Measurements from ENCODE around the gene KASH5.
A peak's percentile ranks its signal among the peaks of the same experiment; 100 is the strongest.

KASH5 gene

DNA sequence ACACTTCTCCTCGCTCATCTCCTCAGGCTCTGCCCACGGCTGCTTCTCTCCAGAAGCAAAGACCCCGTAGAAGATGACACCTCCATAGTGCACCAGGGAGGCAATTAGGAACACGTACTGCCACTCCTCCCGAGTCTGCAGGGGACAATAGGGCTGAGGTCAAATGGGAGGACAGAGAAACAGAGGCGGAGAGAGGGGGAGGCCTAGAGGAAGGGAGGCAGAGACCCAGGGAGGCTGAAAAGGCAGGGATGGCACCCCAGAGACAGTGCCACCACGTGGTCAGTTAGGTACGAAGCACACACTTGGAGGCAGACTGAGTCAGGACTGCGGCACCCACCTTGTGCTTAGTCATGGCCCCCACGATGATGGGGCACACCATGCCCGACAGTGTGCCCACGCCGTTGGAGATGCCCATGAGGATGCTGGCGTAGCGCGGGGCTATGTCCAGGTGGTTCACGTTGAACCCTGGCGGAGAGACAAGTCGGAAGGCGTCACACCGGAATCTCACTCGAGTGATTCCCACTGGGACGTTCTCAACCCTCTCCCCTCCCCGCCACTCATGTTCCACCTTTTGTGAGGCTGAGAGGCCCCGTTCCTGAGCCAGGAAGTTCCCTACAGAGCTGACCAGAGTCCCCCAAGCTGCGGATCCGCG, 42.8 kb downstream of the KASH5 start:
- H3K27ac ChIP-seq (ENCODE audit: low read length): no peak overlapping the region
- H3F3A ChIP-seq (ENCODE audit: insufficient read depth, low read length): no peaks in the 10 kb centered on the region
- no peaks in the 10 kb centered on the region for H3K4me1 ChIP-seq (ENCODE audit: low read length)
- no peak for DNase-seq
- peaks cover 98% of the 10 kb centered on the region for H3K27me3 ChIP-seq (replicated peaks; ENCODE audit: insufficient read depth, low read length)
- no peaks in the 10 kb centered on the region for H3K9me3 ChIP-seq (replicated peaks; ENCODE audit: insufficient read depth, low read length)
- H3K4me2 ChIP-seq (ENCODE audit: low read depth, low read length): no peak overlapping the region
- H3K4me3 ChIP-seq (ENCODE audit: low read length): no peak overlapping the region
- no peaks in the 10 kb centered on the region for H3K36me3 ChIP-seq (replicated peaks; ENCODE audit: insufficient read depth, low read length)
- H4K20me1 ChIP-seq (ENCODE audit: insufficient read depth, low read length): no peaks in the 10 kb centered on the region
- no peak overlapping the region for H2AFZ ChIP-seq (ENCODE audit: low read length)
- H3K9ac ChIP-seq (ENCODE audit: low read length): no peak overlapping the region
- no peak for TF ChIP-seq EZH2phosphoT487 (IDR thresholded peaks at IDR 0.05; ENCODE audit: low read length)
- TF ChIP-seq EZH2 (optimal IDR thresholded peaks at IDR 0.05; ENCODE audit: low read depth, low read length): no peak
- TF ChIP-seq, protein P1, sequence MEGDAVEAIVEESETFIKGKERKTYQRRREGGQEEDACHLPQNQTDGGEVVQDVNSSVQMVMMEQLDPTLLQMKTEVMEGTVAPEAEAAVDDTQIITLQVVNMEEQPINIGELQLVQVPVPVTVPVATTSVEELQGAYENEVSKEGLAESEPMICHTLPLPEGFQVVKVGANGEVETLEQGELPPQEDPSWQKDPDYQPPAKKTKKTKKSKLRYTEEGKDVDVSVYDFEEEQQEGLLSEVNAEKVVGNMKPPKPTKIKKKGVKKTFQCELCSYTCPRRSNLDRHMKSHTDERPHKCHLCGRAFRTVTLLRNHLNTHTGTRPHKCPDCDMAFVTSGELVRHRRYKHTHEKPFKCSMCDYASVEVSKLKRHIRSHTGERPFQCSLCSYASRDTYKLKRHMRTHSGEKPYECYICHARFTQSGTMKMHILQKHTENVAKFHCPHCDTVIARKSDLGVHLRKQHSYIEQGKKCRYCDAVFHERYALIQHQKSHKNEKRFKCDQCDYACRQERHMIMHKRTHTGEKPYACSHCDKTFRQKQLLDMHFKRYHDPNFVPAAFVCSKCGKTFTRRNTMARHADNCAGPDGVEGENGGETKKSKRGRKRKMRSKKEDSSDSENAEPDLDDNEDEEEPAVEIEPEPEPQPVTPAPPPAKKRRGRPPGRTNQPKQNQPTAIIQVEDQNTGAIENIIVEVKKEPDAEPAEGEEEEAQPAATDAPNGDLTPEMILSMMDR (IDR thresholded peaks at IDR 0.05; ENCODE audit: low read length): peak; percentile 34
- no peaks in the 10 kb centered on the region for H3K9me2 ChIP-seq (replicated peaks; ENCODE audit: insufficient read depth, low read length)
- H3K79me2 ChIP-seq (ENCODE audit: low read length): no peaks in the 10 kb centered on the region

DNA sequence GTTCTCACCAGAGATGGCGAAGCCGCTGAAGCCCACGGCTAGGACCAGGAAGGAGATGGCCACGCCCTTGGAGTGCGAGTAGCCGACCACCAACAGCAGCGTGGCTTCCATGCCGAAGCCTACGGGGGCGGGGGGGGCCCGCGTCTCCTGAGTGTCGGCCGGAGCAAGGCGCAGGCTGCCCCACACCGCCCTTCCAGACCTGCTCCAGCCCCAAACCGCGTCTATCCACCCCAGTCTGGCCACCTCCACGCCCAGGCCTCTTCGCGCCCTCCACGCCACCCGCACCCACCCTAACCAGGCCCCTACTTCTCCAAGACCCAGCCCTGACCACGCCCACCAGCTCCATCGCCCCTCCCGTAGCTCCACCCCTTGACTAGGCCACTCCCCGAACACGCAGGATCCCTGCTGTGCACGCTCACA, 43.3 kb downstream of the KASH5 start:
- TF ChIP-seq EZH2phosphoT487 (IDR thresholded peaks at IDR 0.05; ENCODE audit: low read length) (no peak), EZH2 (optimal IDR thresholded peaks at IDR 0.05; ENCODE audit: low read depth, low read length) (no peak)
- TF ChIP-seq, protein P1 (IDR thresholded peaks at IDR 0.05; ENCODE audit: low read length): no peak
- no peaks in the 10 kb centered on the region for H3K79me2 ChIP-seq (ENCODE audit: low read length)
- no peaks in the 10 kb centered on the region for H3K4me1 ChIP-seq (ENCODE audit: low read length)
- peaks cover 98% of the 10 kb centered on the region for H3K27me3 ChIP-seq (replicated peaks; ENCODE audit: insufficient read depth, low read length)
- H3K4me3 ChIP-seq (ENCODE audit: low read length): no peak overlapping the region
- H3K9me2 ChIP-seq (replicated peaks; ENCODE audit: insufficient read depth, low read length): no peaks in the 10 kb centered on the region
- H3K9me3 ChIP-seq (replicated peaks; ENCODE audit: insufficient read depth, low read length): no peaks in the 10 kb centered on the region
- no peaks in the 10 kb centered on the region for H4K20me1 ChIP-seq (ENCODE audit: insufficient read depth, low read length)
- H3K27ac ChIP-seq (ENCODE audit: low read length): no peak overlapping the region
- H3K9ac ChIP-seq (ENCODE audit: low read length): no peak overlapping the region
- no peaks in the 10 kb centered on the region for H3K36me3 ChIP-seq (replicated peaks; ENCODE audit: insufficient read depth, low read length)
- DNase-seq: no peak
- H3F3A ChIP-seq (ENCODE audit: insufficient read depth, low read length): no peaks in the 10 kb centered on the region
- no peak overlapping the region for H3K4me2 ChIP-seq (ENCODE audit: low read depth, low read length)
- H2AFZ ChIP-seq (ENCODE audit: low read length): no peak overlapping the region

DNA sequence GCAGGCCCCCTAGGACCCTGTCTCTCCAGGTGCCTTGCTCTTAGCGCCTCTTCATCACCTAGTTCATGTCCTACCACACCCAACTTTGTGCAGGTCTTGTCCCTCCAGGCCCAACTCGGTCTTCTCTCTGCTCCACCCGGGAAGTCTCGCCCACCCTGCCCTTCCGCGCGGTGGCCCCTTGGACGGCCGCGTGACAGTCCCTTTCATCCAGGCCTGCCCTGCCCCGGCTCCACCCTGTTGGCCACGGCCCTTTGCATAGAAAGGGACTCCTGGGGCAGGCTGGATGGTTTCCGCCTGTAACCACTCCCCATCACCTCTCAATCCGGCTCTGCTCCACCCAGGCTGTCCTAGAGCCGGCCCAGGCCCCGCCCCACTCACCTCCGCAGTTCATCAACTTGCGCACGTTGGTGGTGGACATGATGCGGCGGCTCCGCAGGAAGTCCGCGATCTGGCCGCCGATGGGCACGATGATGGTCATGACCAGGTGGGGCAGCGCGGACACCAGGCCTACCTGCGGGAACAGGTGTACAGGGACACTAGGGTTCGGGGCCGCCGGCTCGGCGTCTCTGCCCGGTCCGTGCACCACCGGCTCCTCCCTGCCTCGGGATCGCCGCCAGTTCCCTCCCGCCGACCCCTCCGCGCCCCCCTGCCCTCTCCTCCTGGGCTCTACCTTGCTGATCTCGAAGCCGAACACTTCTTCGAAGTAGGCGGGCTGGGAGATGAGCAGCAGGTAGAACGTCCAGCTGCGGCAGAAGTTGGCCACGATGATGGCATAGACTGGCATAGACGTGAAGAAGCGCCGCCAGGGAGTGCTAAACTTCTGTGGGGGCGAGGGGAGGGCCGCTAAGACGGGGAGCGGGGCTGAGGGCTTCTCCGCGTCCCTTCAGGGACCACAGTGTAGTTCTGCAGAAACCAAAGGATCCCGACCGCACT, 44.4 kb downstream of the KASH5 start:
- TF ChIP-seq EZH2phosphoT487 (IDR thresholded peaks at IDR 0.05; ENCODE audit: low read length): no peak
- TF ChIP-seq, protein P1 (IDR thresholded peaks at IDR 0.05; ENCODE audit: low read length): no peak
- TF ChIP-seq EZH2 (optimal IDR thresholded peaks at IDR 0.05; ENCODE audit: low read depth, low read length): no peak
- no peak overlapping the region for H3K9ac ChIP-seq (ENCODE audit: low read length)
- peaks cover 98% of the 10 kb centered on the region for H3K27me3 ChIP-seq (replicated peaks; ENCODE audit: insufficient read depth, low read length)
- H4K20me1 ChIP-seq (ENCODE audit: insufficient read depth, low read length): no peaks in the 10 kb centered on the region
- H3K4me2 ChIP-seq (ENCODE audit: low read depth, low read length): no peak overlapping the region
- no peak overlapping the region for H2AFZ ChIP-seq (ENCODE audit: low read length)
- no peak for DNase-seq
- H3K9me3 ChIP-seq (replicated peaks; ENCODE audit: insufficient read depth, low read length): no peaks in the 10 kb centered on the region
- no peaks in the 10 kb centered on the region for H3K9me2 ChIP-seq (replicated peaks; ENCODE audit: insufficient read depth, low read length)
- H3K4me1 ChIP-seq (ENCODE audit: low read length): no peaks in the 10 kb centered on the region
- H3K36me3 ChIP-seq (replicated peaks; ENCODE audit: insufficient read depth, low read length): no peaks in the 10 kb centered on the region
- H3K27ac ChIP-seq (ENCODE audit: low read length): no peak overlapping the region
- no peaks in the 10 kb centered on the region for H3K79me2 ChIP-seq (ENCODE audit: low read length)
- H3F3A ChIP-seq (ENCODE audit: insufficient read depth, low read length): no peaks in the 10 kb centered on the region
- no peak overlapping the region for H3K4me3 ChIP-seq (ENCODE audit: low read length)

Data from MM.1S (cell line).